Thoracic aorta (tissue), 2 donors: ENCODE results near the gene ARMC3. TPM values are rescaled to one million over a fixed set of nuclear protein-coding genes. Genes with fewer than 3 reads are reported as not detected.

ENCODE experiments used
- ATAC-seq: fragments of 150-250 bp; one replicate; pipeline ENCODE4 v1.8.0; 2017; ENCODE audit warnings: low read depth; ENCODE audit not compliant: insufficient number of reproducible peaks, low FRiP score
- DNase-seq: peaks from one replicate; pipeline ENCODE4 v3.0.0-alpha.2; 2020; ENCODE audit warnings: low spot score
- H3K27ac ChIP-seq, 2 donors: fragments of 200-600 bp; sonication (generic); 1 replicate in 1 of 2; 2 replicates in 1 of 2; pipeline ENCODE4 v1.5.1; 2016; ENCODE audit warnings: mild to moderate bottlenecking in 2 of 2, moderate library complexity in 2 of 2
- H3K27me3 ChIP-seq: fragments of 200-600 bp; sonication (generic); replicated peaks from 2 replicates; pipeline ENCODE4 v1.6.0; 2016; ENCODE audit warnings: mild to moderate bottlenecking; ENCODE audit not compliant: insufficient read depth
- H3K36me3 ChIP-seq: fragments of 200-600 bp; sonication (generic); one replicate; pipeline ENCODE4 v1.5.1; 2016
- H3K4me1 ChIP-seq, 2 donors: fragments of 200-600 bp; sonication (generic); 1 replicate in 1 of 2; 2 replicates in 1 of 2; pipeline versions ENCODE4 v1.5.1 to v1.6.0; 2016; ENCODE audit warnings: low read depth in 2 of 2, mild to moderate bottlenecking in 1 of 2; ENCODE audit not compliant: control insufficient read depth in 1 of 2
- H3K4me3 ChIP-seq: fragments of 200-600 bp; sonication (generic); 2 replicates; pipeline ENCODE4 v1.5.1; 2016; ENCODE audit warnings: mild to moderate bottlenecking
- H3K9me3 ChIP-seq: fragments of 200-600 bp; sonication (generic); 2 replicates; pipeline ENCODE4 v1.5.1; 2016
- total RNA-seq, 2 donors: library from RNA; depleted of rRNA; stranded (reverse); fragments of >200 nt; gene quantifications; one replicate each; pipeline versions ENCODE4 v1.1.0 to v1.2.3, GENCODE V29; 2016
- TF ChIP-seq, protein P1 (sequence below): fragments of 200-600 bp; sonication (generic); IDR thresholded peaks from one replicate; pipeline ENCODE4 v1.5.1; 2019; ENCODE audit warnings: antibody characterized with exemption

ARMC3 gene
- total RNA-seq, 2 donors from 2014 or later, result not detected

DNA sequence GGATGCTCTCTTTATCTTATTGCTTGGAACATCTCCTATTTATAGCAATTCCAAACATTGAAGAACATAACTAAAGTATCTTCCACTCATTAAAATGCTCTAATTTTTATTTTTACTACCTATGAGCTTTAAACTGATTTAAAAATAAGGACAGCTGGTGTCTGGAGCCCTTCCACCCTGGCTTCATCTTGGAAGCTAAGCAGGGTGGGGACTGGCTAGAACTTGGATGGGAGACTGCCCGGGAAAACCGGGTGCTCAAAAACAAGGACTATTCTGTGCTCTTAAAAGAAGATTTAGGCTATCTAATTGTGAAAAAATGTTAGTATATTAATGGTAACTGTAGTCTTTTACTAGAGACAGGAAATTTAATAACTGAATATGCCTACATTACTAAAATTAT lies 69.2 kb downstream of the ARMC3 start:
- Histone ChIP-seq H3K27ac (no peak overlapping the region), H3K4me3 (no peak overlapping the region), H3K27me3 (no peaks in the 10 kb centered on the region), H3K9me3 (no peaks in the 10 kb centered on the region), H3K4me1 (no peaks in the 10 kb centered on the region), H3K36me3 (no peaks in the 10 kb centered on the region)
- ATAC-seq (no peak), DNase-seq (no peak)
- TF ChIP-seq, protein P1, sequence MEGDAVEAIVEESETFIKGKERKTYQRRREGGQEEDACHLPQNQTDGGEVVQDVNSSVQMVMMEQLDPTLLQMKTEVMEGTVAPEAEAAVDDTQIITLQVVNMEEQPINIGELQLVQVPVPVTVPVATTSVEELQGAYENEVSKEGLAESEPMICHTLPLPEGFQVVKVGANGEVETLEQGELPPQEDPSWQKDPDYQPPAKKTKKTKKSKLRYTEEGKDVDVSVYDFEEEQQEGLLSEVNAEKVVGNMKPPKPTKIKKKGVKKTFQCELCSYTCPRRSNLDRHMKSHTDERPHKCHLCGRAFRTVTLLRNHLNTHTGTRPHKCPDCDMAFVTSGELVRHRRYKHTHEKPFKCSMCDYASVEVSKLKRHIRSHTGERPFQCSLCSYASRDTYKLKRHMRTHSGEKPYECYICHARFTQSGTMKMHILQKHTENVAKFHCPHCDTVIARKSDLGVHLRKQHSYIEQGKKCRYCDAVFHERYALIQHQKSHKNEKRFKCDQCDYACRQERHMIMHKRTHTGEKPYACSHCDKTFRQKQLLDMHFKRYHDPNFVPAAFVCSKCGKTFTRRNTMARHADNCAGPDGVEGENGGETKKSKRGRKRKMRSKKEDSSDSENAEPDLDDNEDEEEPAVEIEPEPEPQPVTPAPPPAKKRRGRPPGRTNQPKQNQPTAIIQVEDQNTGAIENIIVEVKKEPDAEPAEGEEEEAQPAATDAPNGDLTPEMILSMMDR, result no peak

DNA sequence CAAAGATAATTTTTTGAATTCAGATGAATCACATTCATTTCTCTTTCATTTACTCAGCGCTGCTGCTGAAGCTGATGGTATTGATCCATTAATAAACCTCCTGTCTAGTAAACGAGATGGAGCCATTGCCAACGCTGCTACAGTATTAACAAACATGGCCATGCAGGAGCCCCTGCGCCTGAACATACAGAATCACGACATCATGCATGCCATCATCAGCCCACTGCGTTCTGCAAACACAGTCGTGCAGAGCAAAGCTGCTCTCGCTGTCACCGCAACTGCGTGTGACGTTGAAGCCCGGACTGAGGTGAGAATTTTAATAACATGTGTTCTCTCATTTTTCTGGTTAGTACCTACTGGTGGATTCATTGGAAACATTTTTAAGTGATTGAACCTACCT lies 70.2 kb downstream of the ARMC3 start:
- no peaks in the 10 kb centered on the region for H3K9me3 ChIP-seq
- no peaks in the 10 kb centered on the region for H3K4me1 ChIP-seq
- H3K27ac ChIP-seq, result no peak overlapping the region
- no peak overlapping the region for H3K4me3 ChIP-seq
- H3K27me3 ChIP-seq, result no peaks in the 10 kb centered on the region
- DNase-seq (no peak), ATAC-seq (no peak)
- TF ChIP-seq, protein P1, result no peak
- H3K36me3 ChIP-seq, result no peaks in the 10 kb centered on the region

DNA sequence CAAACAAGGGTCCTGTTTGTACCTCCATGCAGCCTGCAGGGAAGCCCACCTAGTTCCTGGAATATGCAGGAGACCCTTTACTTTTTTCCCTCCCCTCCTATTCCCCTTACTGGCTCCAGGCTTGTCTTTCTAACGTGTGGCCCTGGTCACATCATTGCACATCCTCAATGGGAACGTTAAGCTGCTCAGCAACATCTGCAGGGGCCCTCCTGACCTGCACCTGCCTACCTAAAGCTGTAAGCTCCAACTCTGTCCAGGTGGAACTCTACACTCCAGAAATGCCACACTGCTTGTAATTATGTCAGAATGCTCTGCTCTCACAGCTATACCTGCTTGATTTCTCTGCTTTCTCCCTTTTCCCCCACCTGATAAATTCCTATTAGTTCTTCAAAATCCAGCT lies 72.1 kb downstream of the ARMC3 start:
- Histone ChIP-seq H3K4me1 (no peaks in the 10 kb centered on the region), H3K4me3 (no peak overlapping the region), H3K36me3 (no peaks in the 10 kb centered on the region), H3K9me3 (no peaks in the 10 kb centered on the region), H3K27me3 (no peaks in the 10 kb centered on the region), H3K27ac (no peak overlapping the region)
- TF ChIP-seq, protein P1, result no peak
- no peak for DNase-seq
- ATAC-seq, result no peak

DNA sequence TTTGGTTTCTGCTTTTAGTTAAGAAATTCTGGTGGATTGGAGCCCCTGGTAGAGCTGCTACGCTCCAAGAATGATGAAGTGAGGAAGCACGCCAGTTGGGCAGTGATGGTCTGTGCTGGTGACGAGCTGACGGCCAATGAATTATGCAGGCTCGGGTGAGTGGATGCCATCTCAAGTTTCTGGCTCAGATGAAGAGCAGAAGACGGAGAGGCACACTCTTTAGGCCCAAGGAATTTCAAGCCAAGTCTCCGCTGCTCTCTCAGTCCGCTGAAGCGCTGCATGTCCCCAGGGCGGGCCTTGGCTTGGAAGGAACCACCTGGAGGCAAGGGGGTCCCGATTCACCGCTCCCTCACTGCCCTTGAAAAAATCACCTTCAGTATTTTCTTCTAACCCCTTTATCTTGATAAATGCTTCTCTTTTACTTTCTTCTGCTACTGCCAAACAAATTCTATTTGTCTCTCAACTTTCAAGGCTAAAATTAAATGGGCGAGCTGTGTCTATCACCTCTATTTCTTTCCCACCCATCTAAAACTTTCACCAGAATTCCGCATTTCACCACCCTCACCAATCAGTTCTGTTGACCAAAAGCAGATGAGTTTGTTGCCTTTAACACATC lies 74.2 kb downstream of the ARMC3 start:
- DNase-seq, result no peak
- Histone ChIP-seq H3K9me3 (no peaks in the 10 kb centered on the region), H3K4me3 (no peak overlapping the region), H3K4me1 (no peaks in the 10 kb centered on the region), H3K36me3 (no peaks in the 10 kb centered on the region), H3K27ac (no peak overlapping the region), H3K27me3 (no peaks in the 10 kb centered on the region)
- TF ChIP-seq, protein P1, result no peak
- no peak for ATAC-seq

DNA sequence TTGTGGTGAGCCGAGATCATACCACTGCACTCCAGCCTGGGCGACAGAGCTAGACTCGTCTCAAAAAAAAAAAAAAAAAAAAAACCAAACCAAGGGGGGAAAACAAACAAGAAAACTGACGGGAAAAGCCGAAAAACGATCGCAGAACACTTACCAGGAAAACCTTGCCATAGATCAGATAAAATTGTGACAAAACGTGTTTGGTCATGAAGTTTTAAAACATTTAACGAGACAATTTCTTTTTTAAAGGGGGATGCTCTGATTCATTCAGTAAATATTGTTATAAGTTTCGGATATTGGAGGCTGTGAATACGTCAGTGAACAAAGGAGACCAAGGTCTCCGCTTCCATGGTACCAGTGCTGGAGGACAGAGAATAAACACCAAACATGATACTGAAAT lies 77.3 kb downstream of the ARMC3 start:
- DNase-seq, result no peak
- Histone ChIP-seq H3K4me1 (no peaks in the 10 kb centered on the region), H3K4me3 (no peak overlapping the region), H3K9me3 (no peaks in the 10 kb centered on the region), H3K27me3 (no peaks in the 10 kb centered on the region), H3K36me3 (no peaks in the 10 kb centered on the region), H3K27ac (no peak overlapping the region)
- TF ChIP-seq, protein P1, result no peak
- ATAC-seq, result no peak
